H1 (cell line): ENCODE results near the gene DYNC2H1. TPM values are rescaled to one million over a fixed set of nuclear protein-coding genes. Genes with fewer than 3 reads are reported as not detected.

Source experiments
- CTCF ChIA-PET: fragments of 300-600 bp; sonication (Branson Sonifier 250); formaldehyde crosslinking; loops from one replicate; lab custom pipeline; 2021; ENCODE audit not compliant: partially characterized antibody; lab: Charles Lee
- POLR2A ChIA-PET: fragments of 300-600 bp; sonication (Branson Sonifier 250); formaldehyde crosslinking; loops from one replicate; lab custom pipeline; 2021; ENCODE audit warnings: inconsistent platforms; ENCODE audit not compliant: partially characterized antibody; lab: Charles Lee
- DNase-seq, 2 experiments: peaks; one replicate each; pipeline versions ENCODE4 v3.0.0 to v3.0.0-alpha.2; 2010 to 2022; ENCODE audit warnings: low spot score in 2 of 2, low read depth in 1 of 2, mixed read lengths in 1 of 2
- FAIRE-seq: peaks from 2 replicates; lab custom pipeline; 2011; peaks lifted over from hg19 to GRCh38; lab: Jason Lieb, UNC
- H2AFZ ChIP-seq: 2 replicates; pipeline ENCODE4 v1.8.1; 2012; ENCODE audit warnings: low read length, inconsistent platforms
- H2AK5ac ChIP-seq: 2 replicates; pipeline ENCODE4 v1.6.1; 2013; ENCODE audit warnings: low read depth, low read length
- H2BK120ac ChIP-seq: replicated peaks from 2 replicates; pipeline ENCODE3; 2013; ENCODE audit warnings: low read depth, low read length, inconsistent platforms
- H2BK12ac ChIP-seq: 2 replicates; pipeline ENCODE4 v1.6.1; 2013; ENCODE audit warnings: low read depth, low read length
- H2BK15ac ChIP-seq: 2 replicates; pipeline ENCODE4 v1.6.1; 2013; ENCODE audit warnings: low read length
- H2BK20ac ChIP-seq: 2 replicates; pipeline ENCODE4 v1.6.1; 2013; ENCODE audit warnings: low read length
- H2BK5ac ChIP-seq: 2 replicates; pipeline ENCODE4 v1.6.1; 2013; ENCODE audit warnings: low read depth, low read length
- H3K14ac ChIP-seq: 2 replicates; pipeline ENCODE4 v1.6.1; 2013; ENCODE audit warnings: inconsistent platforms; ENCODE audit not compliant: insufficient read length
- H3K18ac ChIP-seq: 2 replicates; pipeline ENCODE4 v1.6.1; 2013; ENCODE audit warnings: low read length; ENCODE audit errors: extremely low read depth
- H3K23ac ChIP-seq: 2 replicates; pipeline ENCODE4 v1.6.1; 2013; ENCODE audit warnings: inconsistent platforms; ENCODE audit not compliant: insufficient read length
- H3K23me2 ChIP-seq: 2 replicates; pipeline ENCODE4 v1.6.1; 2013; ENCODE audit warnings: low read depth, low read length
- H3K27ac ChIP-seq: 2 replicates; pipeline ENCODE4 v1.6.1; 2011; ENCODE audit warnings: low read depth, low read length, inconsistent platforms
- H3K27me3 ChIP-seq, 4 experiments: replicated peaks in 1 of 4; 1 replicate in 1 of 4; 2 replicates in 3 of 4; pipeline versions ENCODE4 v1.6.1 to v1.8.1; 2011 to 2013; ENCODE audit warnings: low read length in 3 of 4, mild to moderate bottlenecking in 3 of 4, inconsistent platforms in 2 of 4, mixed read lengths in 2 of 4, moderate library complexity in 1 of 4; ENCODE audit not compliant: control insufficient read depth in 3 of 4, insufficient read depth in 3 of 4; ENCODE audit errors: extremely low read depth in 1 of 4
- H3K36me3 ChIP-seq, 4 experiments: 2 replicates each; pipeline versions ENCODE4 v1.6.1 to v1.8.1; 2011 to 2013; ENCODE audit warnings: mild to moderate bottlenecking in 4 of 4, low read length in 3 of 4, moderate library complexity in 2 of 4, control low read depth in 1 of 4, inconsistent platforms in 1 of 4; ENCODE audit not compliant: insufficient read depth in 4 of 4, control insufficient read depth in 2 of 4
- H3K4ac ChIP-seq: replicated peaks from 2 replicates; pipeline ENCODE3; 2013; ENCODE audit warnings: low read length, low read depth, mixed read lengths, inconsistent platforms; ENCODE audit not compliant: insufficient read length
- H3K4me1 ChIP-seq, 4 experiments: replicated peaks in 1 of 4; 1 replicate in 1 of 4; 2 replicates in 3 of 4; pipeline versions ENCODE4 v1.6.1 to v1.8.1; 2011 to 2013; ENCODE audit warnings: low read length in 3 of 4, inconsistent platforms in 2 of 4, mixed read lengths in 1 of 4; ENCODE audit not compliant: insufficient read depth in 4 of 4, control insufficient read depth in 3 of 4
- H3K4me2 ChIP-seq, 2 experiments: 2 replicates each; pipeline versions ENCODE4 v1.6.1 to v1.8.1; 2011 to 2013; ENCODE audit warnings: low read depth in 2 of 2, low read length in 2 of 2, control low read depth in 1 of 2, inconsistent platforms in 1 of 2, mild to moderate bottlenecking in 1 of 2; ENCODE audit not compliant: insufficient read depth in 1 of 2
- H3K4me3 ChIP-seq, 4 experiments: fragments of 200-600, 300-600 bp in 1 of 4; sonication (generic), shearing (Covaris generic), sonication (Bioruptor Twin) in 1 of 4; 2 replicates each; pipeline versions ENCODE4 v1.5.1 to v1.8.1; 2011 to 2016; ENCODE audit warnings: low read length in 4 of 4, low read depth in 3 of 4, control low read depth in 2 of 4, inconsistent platforms in 2 of 4, mild to moderate bottlenecking in 2 of 4, mixed read lengths in 1 of 4, moderate library complexity in 1 of 4; ENCODE audit not compliant: insufficient read depth in 2 of 4; ENCODE audit errors: extremely low read depth in 1 of 4
- H3K56ac ChIP-seq: replicated peaks from 2 replicates; pipeline ENCODE3; 2013; ENCODE audit warnings: low read depth, mild to moderate bottlenecking, mixed read lengths, low read length, inconsistent platforms; ENCODE audit not compliant: insufficient read length
- H3K79me1 ChIP-seq: 2 replicates; pipeline ENCODE4 v1.6.1; 2013; ENCODE audit warnings: low read depth, low read length, control low read depth
- H3K79me2 ChIP-seq, 2 experiments: 2 replicates each; pipeline versions ENCODE4 v1.6.1 to v1.8.1; 2012 to 2013; ENCODE audit warnings: low read length in 2 of 2, mild to moderate bottlenecking in 2 of 2, inconsistent platforms in 1 of 2; ENCODE audit not compliant: insufficient read depth in 2 of 2, control insufficient read depth in 1 of 2
- H3K9ac ChIP-seq, 4 experiments: replicated peaks in 1 of 4; 1 replicate in 1 of 4; 2 replicates in 3 of 4; pipeline versions ENCODE4 v1.6.1 to v1.8.1; 2011 to 2013; ENCODE audit warnings: low read depth in 3 of 4, low read length in 3 of 4, control low read depth in 2 of 4, mild to moderate bottlenecking in 2 of 4, moderate library complexity in 2 of 4, inconsistent platforms in 1 of 4; ENCODE audit errors: extremely low read depth in 1 of 4
- H3K9me3 ChIP-seq, 2 experiments: 2 replicates each; pipeline versions ENCODE4 v1.6.1 to v1.8.1; 2012 to 2013; ENCODE audit warnings: mild to moderate bottlenecking in 2 of 2, moderate library complexity in 2 of 2, control low read depth in 1 of 2, inconsistent platforms in 1 of 2, low read depth in 1 of 2, low read length in 1 of 2, mixed read lengths in 1 of 2; ENCODE audit not compliant: insufficient read depth in 2 of 2
- H4K20me1 ChIP-seq, 2 experiments: replicated peaks in 1 of 2; 2 replicates each; pipeline versions ENCODE3 to v1.8.1; 2011 to 2013; ENCODE audit warnings: inconsistent platforms in 2 of 2, low read length in 2 of 2, mild to moderate bottlenecking in 1 of 2; ENCODE audit not compliant: insufficient read depth in 2 of 2, control insufficient read depth in 1 of 2
- H4K5ac ChIP-seq: 2 replicates; pipeline ENCODE4 v1.6.1; 2013; ENCODE audit warnings: low read length, low read depth, mixed read lengths, inconsistent platforms; ENCODE audit not compliant: insufficient read length
- H4K8ac ChIP-seq: 2 replicates; pipeline ENCODE4 v1.8.0; 2013; ENCODE audit warnings: mild to moderate bottlenecking, moderate library complexity, low read length, inconsistent platforms; ENCODE audit not compliant: insufficient read depth; ENCODE audit errors: extremely low read depth
- H4K91ac ChIP-seq: replicated peaks from 2 replicates; pipeline ENCODE3; 2013; ENCODE audit warnings: low read length, mixed read lengths, inconsistent platforms; ENCODE audit not compliant: insufficient read length
- EZH2 ChIP-seq: fragments of 200-600 bp; sonication (generic); IDR thresholded peaks from 2 replicates; pipeline ENCODE4 v1.7.1; 2012; ENCODE audit warnings: low read depth, mild to moderate bottlenecking, moderate library complexity, low read length, inconsistent platforms; ENCODE audit not compliant: severe bottlenecking
- GABPA ChIP-seq: IDR thresholded peaks from 2 replicates; pipeline ENCODE4 v1.6.1; 2011; ENCODE audit warnings: mild to moderate bottlenecking, low read length, moderate library complexity, borderline replicate concordance; ENCODE audit not compliant: insufficient read depth
- MAX ChIP-seq: IDR thresholded peaks from 2 replicates; pipeline ENCODE4 v1.6.1; 2012; ENCODE audit warnings: inconsistent platforms
- RAD21 ChIP-seq, 2 experiments: IDR thresholded peaks in 1 of 2; conservative IDR thresholded peaks in 1 of 2; 2 replicates each; pipeline ENCODE4 v1.6.1; 2011; ENCODE audit warnings: low read depth in 2 of 2, low read length in 2 of 2, improper control_type of control experiment in 1 of 2, inconsistent platforms in 1 of 2, mild to moderate bottlenecking in 1 of 2, moderate library complexity in 1 of 2
- SIN3A ChIP-seq, 2 experiments: IDR thresholded peaks in 1 of 2; conservative IDR thresholded peaks in 1 of 2; 2 replicates each; pipeline ENCODE4 v1.6.1; 2011 to 2012; ENCODE audit warnings: low read length in 2 of 2, improper control_type of control experiment in 1 of 2, low read depth in 1 of 2, mild to moderate bottlenecking in 1 of 2
- TAF1 ChIP-seq: IDR thresholded peaks from 2 replicates; pipeline ENCODE4 v1.6.1; 2011; ENCODE audit warnings: mild to moderate bottlenecking, low read depth, low read length
- TEAD4 ChIP-seq: IDR thresholded peaks from 2 replicates; pipeline ENCODE4 v1.6.1; 2012; ENCODE audit warnings: low read depth, low read length, inconsistent platforms, mixed read lengths
- WGBS, 2 experiments: shearing (Covaris generic) in 1 of 2; methylation state at CpG; one replicate each; pipeline versions ENCODE4 v1.1.6 to v1.1.7; 2013 to 2015; ENCODE audit warnings: low lambda C conversion rate in 2 of 2, mixed read lengths in 2 of 2, inconsistent platforms in 1 of 2, low coverage in 1 of 2, missing lambda C conversion rate in 1 of 2; ENCODE audit not compliant: insufficient replicate concordance in 2 of 2, insufficient coverage in 1 of 2, insufficient read length in 1 of 2; ENCODE audit errors: extremely low coverage in 1 of 2, missing lambda C conversion rate in 1 of 2; 5-methylcytosine and 5-hydroxymethylcytosine counted together
- polyA plus RNA-seq, 7 experiments: library from polyadenylated mRNA; depleted of rRNA in 3 of 7; stranded (reverse) in 5 of 7; unstranded in 2 of 7; fragments of >200 nt in 5 of 7; fragments of 200-250 nt in 2 of 7; gene quantifications; 1 replicate in 5 of 7; 2 replicates in 1 of 7; 4 replicates in 1 of 7; pipeline versions ENCODE4 v1.2.1 to v1.2.3, GENCODE V29; 2011 to 2013; ENCODE audit warnings: missing spikeins in 2 of 7, mixed read lengths in 2 of 7
- total RNA-seq: library from RNA; stranded (reverse); fragmentation: NEBNext Ultra II Directional; extraction: Animal tissue kit (Norgen Biotek cat#: 25700); gene quantifications from 2 replicates; pipeline ENCODE4 v1.2.1, GENCODE V29; 2021
- TF ChIP-seq, protein P1 (sequence below), 3 experiments: IDR thresholded peaks; 1 replicate in 2 of 3; 2 replicates in 1 of 3; pipeline versions ENCODE4 v1.5.1 to v1.6.1; 2011; ENCODE audit warnings: low read length in 3 of 3, mild to moderate bottlenecking in 3 of 3, inconsistent platforms in 2 of 3, low read depth in 1 of 3, moderate library complexity in 1 of 3; ENCODE audit not compliant: insufficient read depth in 1 of 3; ENCODE audit errors: control extremely low read depth in 1 of 3

The DYNC2H1 gene
- total and polyA plus RNA-seq, 2 of the 8 experiments (the other 6 are each of a cell fraction or from before 2014, with no cell fraction given): 6.2 to 12.0 TPM

GRCh38 chr11:103215812-103216211 lies 106.6 kb downstream of the DYNC2H1 start:
- no peaks in the 10 kb centered on the region for H3K36me3 ChIP-seq
- no peak overlapping the region for H3K4me3 ChIP-seq
- ChIA-PET CTCF (interaction anchor here (1.3 kb wide), 1 partner anchor 13 kb away, joined by 4 read pairs; no protein-coding TSS in a partner anchor), POLR2A (no interaction called here)
- H2BK120ac ChIP-seq: no peak overlapping the region
- no peak overlapping the region for H2BK20ac ChIP-seq
- no peak overlapping the region for H2AK5ac ChIP-seq
- H3K27ac ChIP-seq: no peak overlapping the region
- H2BK15ac ChIP-seq: no peak overlapping the region
- H3K4me1 ChIP-seq: no peaks in the 10 kb centered on the region
- H3K23me2 ChIP-seq: no peaks in the 10 kb centered on the region; the same call in 1 of the 2 replicates
- no peaks in the 10 kb centered on the region for H3K79me2 ChIP-seq
- H3K9ac ChIP-seq: no peak overlapping the region
- WGBS, 2 experiments: 100% methylated on average over 1 of the region's 1 CpG; no CpG with 5 or more reads in 1 of the 2 experiments
- H3K4me2 ChIP-seq: no peak overlapping the region
- no peak overlapping the region for H3K56ac ChIP-seq
- no peak overlapping the region for H3K18ac ChIP-seq
- no peak overlapping the region for H4K91ac ChIP-seq
- H4K8ac ChIP-seq: no peak overlapping the region
- no peak overlapping the region for H2AFZ ChIP-seq
- H4K20me1 ChIP-seq: no peaks in the 10 kb centered on the region
- H4K5ac ChIP-seq: no peak overlapping the region
- FAIRE-seq: no peak
- no peak for DNase-seq
- no peak overlapping the region for H3K4ac ChIP-seq
- no peak overlapping the region for H3K23ac ChIP-seq
- H2BK5ac ChIP-seq: no peak overlapping the region
- H3K9me3 ChIP-seq: no peaks in the 10 kb centered on the region
- no peaks in the 10 kb centered on the region for H3K27me3 ChIP-seq
- H2BK12ac ChIP-seq: no peak overlapping the region
- H3K14ac ChIP-seq: no peak overlapping the region
- no peaks in the 10 kb centered on the region for H3K79me1 ChIP-seq
- TF ChIP-seq RAD21 (IDR thresholded peaks at IDR 0.05 in 1 of 2, conservative IDR thresholded peaks at IDR 0.05 in 1 of 2; ENCODE audit: low read depth in 2 of 2, low read length in 2 of 2): no peak
- TF ChIP-seq GABPA: no peak
- TF ChIP-seq, protein P1, sequence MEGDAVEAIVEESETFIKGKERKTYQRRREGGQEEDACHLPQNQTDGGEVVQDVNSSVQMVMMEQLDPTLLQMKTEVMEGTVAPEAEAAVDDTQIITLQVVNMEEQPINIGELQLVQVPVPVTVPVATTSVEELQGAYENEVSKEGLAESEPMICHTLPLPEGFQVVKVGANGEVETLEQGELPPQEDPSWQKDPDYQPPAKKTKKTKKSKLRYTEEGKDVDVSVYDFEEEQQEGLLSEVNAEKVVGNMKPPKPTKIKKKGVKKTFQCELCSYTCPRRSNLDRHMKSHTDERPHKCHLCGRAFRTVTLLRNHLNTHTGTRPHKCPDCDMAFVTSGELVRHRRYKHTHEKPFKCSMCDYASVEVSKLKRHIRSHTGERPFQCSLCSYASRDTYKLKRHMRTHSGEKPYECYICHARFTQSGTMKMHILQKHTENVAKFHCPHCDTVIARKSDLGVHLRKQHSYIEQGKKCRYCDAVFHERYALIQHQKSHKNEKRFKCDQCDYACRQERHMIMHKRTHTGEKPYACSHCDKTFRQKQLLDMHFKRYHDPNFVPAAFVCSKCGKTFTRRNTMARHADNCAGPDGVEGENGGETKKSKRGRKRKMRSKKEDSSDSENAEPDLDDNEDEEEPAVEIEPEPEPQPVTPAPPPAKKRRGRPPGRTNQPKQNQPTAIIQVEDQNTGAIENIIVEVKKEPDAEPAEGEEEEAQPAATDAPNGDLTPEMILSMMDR (IDR thresholded peaks at IDR 0.05; ENCODE audit: control extremely low read depth in 1 of 3, insufficient read depth in 1 of 3, low read depth in 1 of 3, low read length in 3 of 3): no peak
- no peak for TF ChIP-seq MAX
- TF ChIP-seq EZH2: no peak
- no peak for TF ChIP-seq TEAD4
- TF ChIP-seq SIN3A (conservative IDR thresholded peaks at IDR 0.05 in 1 of 2, IDR thresholded peaks at IDR 0.05 in 1 of 2; ENCODE audit: low read depth in 1 of 2, low read length in 2 of 2): no peak
- TF ChIP-seq TAF1: no peak
